ENCODE data around the gene FOXL2NB. TPM values are rescaled to one million over a fixed set of nuclear protein-coding genes. Genes with fewer than 3 reads are reported as not detected.
A peak's percentile ranks its signal among the peaks of the same experiment; 100 is the strongest.

FOXL2NB gene
- total RNA-seq, 1 donor from 2014 or later: not detected

DNA sequence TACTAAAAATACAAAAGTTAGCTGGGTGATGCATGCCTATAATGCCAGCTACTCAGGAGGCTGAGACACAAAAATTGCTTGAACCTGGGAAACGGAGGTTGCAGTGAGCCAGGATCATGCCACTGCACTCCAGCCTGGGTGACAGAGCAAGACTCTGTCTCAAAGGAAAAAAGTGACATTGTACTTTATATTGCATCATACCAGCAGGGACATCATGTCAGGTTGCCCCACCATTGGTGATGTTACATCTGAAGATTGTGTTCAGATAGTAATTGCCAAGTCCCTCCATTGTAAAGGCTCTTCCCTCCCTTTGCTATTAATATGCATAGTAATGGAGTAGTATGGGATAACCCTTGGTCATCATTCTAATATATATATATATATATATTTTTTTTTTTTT, 44.8 kb upstream of the FOXL2NB start:
- Histone ChIP-seq H3K36me3 (no peaks in the 10 kb centered on the region), H3K9me3 (no peaks in the 10 kb centered on the region), H3K27me3 (no peaks in the 10 kb centered on the region), H3K4me1 (peaks cover 10% of the 10 kb centered on the region), H3K4me3 (no peak overlapping the region), H3K27ac (peak overlapping the region; percentile 24)
- DNase-seq: no peak
- TF ChIP-seq, protein P1, sequence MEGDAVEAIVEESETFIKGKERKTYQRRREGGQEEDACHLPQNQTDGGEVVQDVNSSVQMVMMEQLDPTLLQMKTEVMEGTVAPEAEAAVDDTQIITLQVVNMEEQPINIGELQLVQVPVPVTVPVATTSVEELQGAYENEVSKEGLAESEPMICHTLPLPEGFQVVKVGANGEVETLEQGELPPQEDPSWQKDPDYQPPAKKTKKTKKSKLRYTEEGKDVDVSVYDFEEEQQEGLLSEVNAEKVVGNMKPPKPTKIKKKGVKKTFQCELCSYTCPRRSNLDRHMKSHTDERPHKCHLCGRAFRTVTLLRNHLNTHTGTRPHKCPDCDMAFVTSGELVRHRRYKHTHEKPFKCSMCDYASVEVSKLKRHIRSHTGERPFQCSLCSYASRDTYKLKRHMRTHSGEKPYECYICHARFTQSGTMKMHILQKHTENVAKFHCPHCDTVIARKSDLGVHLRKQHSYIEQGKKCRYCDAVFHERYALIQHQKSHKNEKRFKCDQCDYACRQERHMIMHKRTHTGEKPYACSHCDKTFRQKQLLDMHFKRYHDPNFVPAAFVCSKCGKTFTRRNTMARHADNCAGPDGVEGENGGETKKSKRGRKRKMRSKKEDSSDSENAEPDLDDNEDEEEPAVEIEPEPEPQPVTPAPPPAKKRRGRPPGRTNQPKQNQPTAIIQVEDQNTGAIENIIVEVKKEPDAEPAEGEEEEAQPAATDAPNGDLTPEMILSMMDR (IDR thresholded peaks at IDR 0.05): no peak
- intact Hi-C loops (cut with DNase I): no loop called here
- ATAC-seq: peak; percentile 23

DNA sequence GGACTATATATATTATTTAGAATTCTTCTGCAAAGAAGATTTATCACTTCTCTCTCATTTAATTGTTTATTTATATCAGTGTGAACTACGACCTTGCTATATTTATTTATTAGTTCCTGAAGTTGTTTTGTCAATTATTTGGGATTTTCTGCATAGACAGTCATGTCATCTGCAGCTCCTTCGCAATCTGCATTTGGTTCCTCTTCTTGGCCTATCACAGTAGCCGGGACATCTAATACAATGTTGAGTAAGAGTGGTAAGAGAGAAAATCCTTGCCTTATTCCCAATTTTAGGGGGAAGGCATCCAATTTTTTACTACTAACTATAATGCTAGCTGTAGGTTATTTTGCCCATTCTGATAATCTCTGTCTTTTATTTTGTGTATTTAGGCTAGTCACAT, 39.5 kb upstream of the FOXL2NB start:
- ATAC-seq (peak; percentile 58), DNase-seq (no peak)
- no peak overlapping the region for H3K4me3 ChIP-seq

DNA sequence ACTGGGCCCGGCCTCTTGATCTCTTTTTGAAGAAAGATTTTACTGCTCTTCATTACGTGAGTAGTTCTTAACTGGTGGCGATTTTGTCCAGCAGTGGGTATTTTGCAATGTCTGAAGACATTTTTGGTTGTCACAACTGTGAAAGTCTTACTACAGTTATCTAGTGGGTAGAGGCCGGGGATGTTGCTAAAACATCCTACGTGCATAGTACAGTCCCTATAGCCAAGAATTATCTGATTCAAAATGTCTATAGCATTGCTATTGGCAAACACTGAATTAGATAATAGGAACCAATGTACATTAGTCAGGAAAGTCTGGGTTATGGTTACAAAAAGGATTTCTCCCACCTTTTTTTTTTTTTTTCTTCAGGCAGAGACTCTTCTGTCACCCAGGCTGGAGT, 38.2 kb upstream of the FOXL2NB start:
- H3K4me1 ChIP-seq: no peaks in the 10 kb centered on the region
- H3K27ac ChIP-seq: no peak overlapping the region
- intact Hi-C loops (cut with DNase I): no loop called here
- H3K36me3 ChIP-seq: no peaks in the 10 kb centered on the region
- no peaks in the 10 kb centered on the region for H3K27me3 ChIP-seq
- TF ChIP-seq, protein P1 (IDR thresholded peaks at IDR 0.05): no peak
- DNase-seq (no peak), ATAC-seq (peak; percentile 70)
- H3K4me3 ChIP-seq: no peak overlapping the region
- H3K9me3 ChIP-seq: no peaks in the 10 kb centered on the region

More for the DNA sequence above, 39.5 kb upstream of the FOXL2NB start:
- H3K4me1 ChIP-seq: no peaks in the 10 kb centered on the region
- intact Hi-C loops (cut with DNase I): no loop called here
- H3K36me3 ChIP-seq: no peaks in the 10 kb centered on the region
- H3K27me3 ChIP-seq: no peaks in the 10 kb centered on the region
- TF ChIP-seq, protein P1 (IDR thresholded peaks at IDR 0.05): no peak
- no peaks in the 10 kb centered on the region for H3K9me3 ChIP-seq
- H3K27ac ChIP-seq: no peak overlapping the region

DNA sequence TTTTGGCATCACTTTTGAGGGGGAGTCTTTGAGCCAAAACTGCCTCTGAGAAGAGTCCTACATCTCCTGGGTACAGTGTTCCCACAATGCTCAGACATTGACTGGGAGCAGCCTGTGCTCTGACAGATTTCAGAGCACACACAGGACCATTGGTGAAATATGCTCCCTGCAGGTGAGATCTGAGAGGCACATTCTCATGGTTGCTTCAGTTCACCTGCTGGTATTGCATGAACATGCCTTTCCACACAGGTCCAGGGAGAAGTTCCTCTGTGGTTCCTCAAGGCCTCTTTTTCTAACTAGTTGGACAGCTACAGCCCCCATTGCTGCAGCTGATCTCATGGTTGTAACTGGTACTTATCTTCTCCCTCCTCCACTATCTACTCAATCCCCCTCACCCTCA, 37.1 kb upstream of the FOXL2NB start:
- Histone ChIP-seq H3K36me3 (no peaks in the 10 kb centered on the region), H3K27me3 (no peaks in the 10 kb centered on the region), H3K4me3 (no peak overlapping the region), H3K27ac (no peak overlapping the region), H3K9me3 (no peaks in the 10 kb centered on the region), H3K4me1 (peaks cover 3% of the 10 kb centered on the region)
- ATAC-seq (no peak), DNase-seq (no peak)
- intact Hi-C loops (cut with DNase I): loop anchor here (10.0 kb wide), 2 partner anchors 205 to 315 kb away; partner anchors contain the start of gene CEP70
- TF ChIP-seq, protein P1 (IDR thresholded peaks at IDR 0.05): no peak

DNA sequence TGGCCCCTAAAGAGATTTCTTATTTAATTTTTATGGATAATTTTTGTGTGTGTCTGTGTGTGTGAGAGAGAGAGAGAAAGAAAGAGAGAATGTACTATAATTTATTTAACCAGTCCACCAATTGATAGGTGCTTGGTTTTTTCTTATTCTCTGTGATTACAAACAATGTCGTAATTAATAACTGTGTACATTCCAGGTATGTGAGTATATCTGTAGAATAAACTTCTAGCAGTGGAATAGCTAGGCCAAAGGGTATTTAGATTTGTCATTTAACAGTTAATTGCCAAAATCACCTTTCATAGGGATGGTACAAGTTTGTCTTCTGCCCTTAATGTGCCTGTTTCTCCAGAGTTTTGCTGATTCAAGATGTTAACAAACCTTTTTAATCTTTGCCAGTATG, 35.4 kb upstream of the FOXL2NB start:
- H3K27me3 ChIP-seq: no peaks in the 10 kb centered on the region
- peaks cover 11% of the 10 kb centered on the region for H3K4me1 ChIP-seq
- ATAC-seq (no peak), DNase-seq (no peak)
- TF ChIP-seq, protein P1 (IDR thresholded peaks at IDR 0.05): no peak
- no peak overlapping the region for H3K4me3 ChIP-seq
- no peaks in the 10 kb centered on the region for H3K9me3 ChIP-seq
- intact Hi-C loops (cut with DNase I): loop anchor here (10.0 kb wide), 2 partner anchors 207 to 317 kb away; partner anchors contain the start of gene CEP70
- H3K36me3 ChIP-seq: no peaks in the 10 kb centered on the region
- H3K27ac ChIP-seq: no peak overlapping the region

DNA sequence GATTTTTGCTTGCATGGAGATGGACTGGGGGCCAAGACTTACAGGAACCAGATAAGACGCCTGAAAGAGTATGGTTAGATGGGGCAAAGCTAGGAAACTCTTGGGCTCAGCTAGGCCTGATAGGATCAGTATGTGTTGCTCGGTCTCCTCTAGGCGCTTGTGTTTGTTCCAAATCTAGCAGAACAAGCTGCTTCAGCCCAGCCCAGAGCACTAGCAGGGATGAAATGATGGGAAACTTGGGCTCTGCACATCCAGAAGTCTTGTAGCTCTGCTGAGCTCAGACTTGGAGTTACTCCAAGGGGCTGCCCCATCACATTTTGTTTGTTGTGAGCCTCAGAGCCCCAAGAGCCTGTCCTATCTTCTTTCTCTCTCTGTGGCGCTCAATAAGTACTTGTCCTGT, 34.8 kb upstream of the FOXL2NB start:
- intact Hi-C loops (cut with DNase I): loop anchor here (10.0 kb wide), 2 partner anchors 207 to 317 kb away; partner anchors contain the start of gene CEP70
- peaks cover 14% of the 10 kb centered on the region for H3K4me1 ChIP-seq
- TF ChIP-seq, protein P1 (IDR thresholded peaks at IDR 0.05): no peak
- no peaks in the 10 kb centered on the region for H3K36me3 ChIP-seq
- ATAC-seq (no peak), DNase-seq (no peak)
- no peak overlapping the region for H3K4me3 ChIP-seq
- H3K9me3 ChIP-seq: no peaks in the 10 kb centered on the region
- no peaks in the 10 kb centered on the region for H3K27me3 ChIP-seq
- H3K27ac ChIP-seq: no peak overlapping the region
